ENCODE results near the gene NSD1.
A peak's percentile ranks its signal among the peaks of the same experiment; 100 is the strongest.

Gene NSD1

GRCh38 chr5:177209610-177210009, 76.0 kb downstream of the NSD1 start:
- no peaks in the 10 kb centered on the region for H3K9me3 Mint-ChIP-seq
- ATAC-seq (no peak), DNase-seq (no peak)
- peak overlapping the region in 1 of 2 donors; percentile 19 for H3K27ac Mint-ChIP-seq
- no peak overlapping the region for H3K4me3 Mint-ChIP-seq
- H3K27me3 Mint-ChIP-seq = no peaks in the 10 kb centered on the region
- H3K4me1 Mint-ChIP-seq = peaks cover 6% of the 10 kb centered on the region

- no peaks in the 10 kb centered on the region for H3K9me3 Mint-ChIP-seq
- H3K27ac Mint-ChIP-seq = peak overlapping the region in 1 of 2 donors; percentile 30
These were observed 78.7 kb downstream of the NSD1 start for GRCh38 chr5:177212242-177212641.

GRCh38 chr5:177220576-177220975, 87.0 kb downstream of the NSD1 start:
- Mint-ChIP-seq H3K27ac (peak overlapping the region; percentile 25 to 42), H3K9me3 (no peaks in the 10 kb centered on the region), H3K4me1 (peaks cover 27% of the 10 kb centered on the region), H3K27me3 (no peaks in the 10 kb centered on the region), H3K4me3 (no peak overlapping the region)
- DNase-seq (no peak), ATAC-seq (no peak)

More at GRCh38 chr5:177212242-177212641, 78.7 kb downstream of the NSD1 start:
- peaks cover 12% of the 10 kb centered on the region for H3K4me1 Mint-ChIP-seq
- no peaks in the 10 kb centered on the region for H3K27me3 Mint-ChIP-seq
- ATAC-seq (no peak), DNase-seq (no peak)
- no peak overlapping the region for H3K4me3 Mint-ChIP-seq

DNA sequence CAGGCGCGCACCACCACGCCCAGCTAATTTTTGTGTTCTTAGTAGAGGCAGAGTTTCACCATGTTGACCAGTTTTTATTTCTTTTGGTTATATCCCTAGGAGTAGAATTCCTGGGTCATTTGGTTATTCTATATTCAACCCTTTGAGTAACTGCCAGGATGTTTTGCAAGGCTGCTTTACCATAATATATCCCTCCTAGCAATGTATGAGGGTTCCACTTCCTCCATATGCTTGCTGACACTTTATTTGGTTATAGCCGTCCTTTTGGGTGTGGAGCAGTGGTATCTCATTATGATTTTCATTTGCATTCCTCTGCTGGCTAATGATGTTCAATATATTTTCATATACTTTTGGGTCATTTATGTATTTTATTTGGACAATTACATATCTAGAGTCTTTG, 88.7 kb downstream of the NSD1 start:
- H3K4me3 Mint-ChIP-seq = no peak overlapping the region
- H3K27ac Mint-ChIP-seq = no peak overlapping the region
- DNase-seq = no peak
- no peaks in the 10 kb centered on the region for H3K27me3 Mint-ChIP-seq
- peaks cover 22% of the 10 kb centered on the region for H3K4me1 Mint-ChIP-seq
- ATAC-seq = no peak
- H3K9me3 Mint-ChIP-seq = no peaks in the 10 kb centered on the region

DNA sequence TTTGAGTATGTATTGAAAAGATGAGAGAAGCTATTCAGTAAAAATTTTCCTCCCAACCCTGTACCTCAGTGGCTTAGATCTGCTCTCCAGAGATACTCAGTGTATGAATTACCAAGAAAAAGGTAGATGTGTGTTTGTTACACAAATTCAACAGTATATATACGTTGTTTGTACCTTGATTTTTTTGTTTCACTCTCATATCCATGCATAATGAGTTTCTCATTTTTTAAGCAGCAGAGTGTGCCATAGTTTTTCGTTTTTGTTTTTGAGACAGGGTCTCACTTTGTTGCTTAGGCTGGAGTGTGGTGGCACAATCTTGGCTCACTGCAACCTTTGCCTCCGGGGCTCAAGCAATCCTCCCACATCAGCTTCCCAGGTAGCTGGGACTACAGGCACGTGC, 92.2 kb downstream of the NSD1 start:
- H3K9me3 Mint-ChIP-seq = no peaks in the 10 kb centered on the region
- no peak overlapping the region for H3K27ac Mint-ChIP-seq
- no peak overlapping the region for H3K4me3 Mint-ChIP-seq
- no peaks in the 10 kb centered on the region for H3K27me3 Mint-ChIP-seq
- ATAC-seq (no peak), DNase-seq (no peak)
- peaks cover 15% of the 10 kb centered on the region for H3K4me1 Mint-ChIP-seq

DNA sequence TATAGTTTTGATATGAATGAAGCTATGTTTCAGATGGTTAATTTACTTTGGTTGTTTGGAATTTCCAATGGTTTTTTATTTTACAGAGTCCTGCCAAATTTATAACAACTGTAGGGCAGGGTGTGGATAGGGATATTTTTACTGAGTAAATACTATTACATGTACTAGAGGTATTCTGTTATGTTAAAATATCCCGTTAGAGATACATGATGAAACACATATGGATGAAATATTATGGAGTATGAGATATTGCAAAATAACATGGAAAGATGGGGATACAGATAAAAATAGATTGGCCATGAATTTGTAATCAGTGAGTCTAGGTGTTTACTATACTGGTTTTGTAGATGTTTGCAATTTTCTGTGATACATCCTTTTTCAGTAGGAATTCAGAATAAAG, 93.3 kb downstream of the NSD1 start:
- Mint-ChIP-seq H3K9me3 (no peaks in the 10 kb centered on the region), H3K4me3 (no peak overlapping the region), H3K27ac (peak overlapping the region in 1 of 2 donors; percentile 48), H3K27me3 (no peaks in the 10 kb centered on the region), H3K4me1 (peaks cover 4% of the 10 kb centered on the region)
- DNase-seq (no peak), ATAC-seq (no peak)

- Mint-ChIP-seq H3K9me3 (no peaks in the 10 kb centered on the region), H3K4me1 (peaks cover 4% of the 10 kb centered on the region), H3K27ac (no peak overlapping the region), H3K4me3 (no peak overlapping the region), H3K27me3 (no peaks in the 10 kb centered on the region)
- DNase-seq (no peak), ATAC-seq (no peak)
These were observed 95.2 kb downstream of the NSD1 start for GRCh38 chr5:177228751-177229150.

GRCh38 chr5:177230660-177231059, 97.1 kb downstream of the NSD1 start:
- no peak for DNase-seq
- H3K27me3 Mint-ChIP-seq = no peaks in the 10 kb centered on the region

DNA sequence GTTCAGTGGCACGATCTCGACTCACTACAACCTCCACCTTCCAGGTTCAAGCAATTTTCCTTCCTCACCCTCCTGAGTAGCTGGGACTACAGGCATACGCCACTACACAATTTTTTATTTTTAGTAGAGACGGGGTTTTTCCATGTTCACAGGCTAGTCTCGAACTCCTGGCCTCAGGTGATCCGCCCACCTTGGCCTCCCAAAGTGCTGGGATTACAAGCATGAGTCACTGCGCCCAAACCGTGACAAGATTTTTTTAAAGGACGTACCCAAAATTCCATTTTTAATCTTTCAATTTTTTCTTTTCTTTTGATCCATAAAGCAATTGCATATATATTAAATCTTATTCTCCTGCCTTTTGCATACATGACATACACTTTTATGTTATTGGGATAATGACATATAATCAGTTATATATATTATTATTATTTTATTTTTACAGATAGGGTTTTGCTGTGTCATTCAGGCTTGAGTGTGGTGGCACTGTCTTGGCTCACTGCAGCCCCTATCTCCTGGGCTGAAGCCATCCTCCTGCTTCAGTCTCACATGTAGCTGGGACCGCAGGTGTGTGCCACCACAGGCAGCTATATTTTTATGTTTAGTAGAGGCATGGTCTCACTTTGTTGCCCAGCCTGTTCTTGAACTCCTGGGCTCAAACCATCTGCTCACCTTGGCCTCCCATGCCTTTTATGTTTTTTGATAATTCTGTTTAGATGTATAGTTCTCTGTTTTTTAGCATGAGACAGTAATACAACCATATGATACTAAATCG, 98.1 kb downstream of the NSD1 start:
- H3K4me3 Mint-ChIP-seq = no peak overlapping the region
- DNase-seq = no peak
- no peaks in the 10 kb centered on the region for H3K9me3 Mint-ChIP-seq
- no peak for ATAC-seq
- H3K27ac Mint-ChIP-seq = peak overlapping the region in 1 of 2 donors; percentile 48
- peaks cover 4% of the 10 kb centered on the region for H3K4me1 Mint-ChIP-seq
- no peaks in the 10 kb centered on the region for H3K27me3 Mint-ChIP-seq

More at GRCh38 chr5:177230660-177231059, 97.1 kb downstream of the NSD1 start:
- H3K4me1 Mint-ChIP-seq = peaks cover 4% of the 10 kb centered on the region
- no peak overlapping the region for H3K4me3 Mint-ChIP-seq
- no peak overlapping the region for H3K27ac Mint-ChIP-seq
- H3K9me3 Mint-ChIP-seq = no peaks in the 10 kb centered on the region
- no peak for ATAC-seq

- Mint-ChIP-seq H3K9me3 (no peaks in the 10 kb centered on the region), H3K27me3 (no peaks in the 10 kb centered on the region), H3K4me1 (peaks cover 4% of the 10 kb centered on the region), H3K27ac (no peak overlapping the region), H3K4me3 (no peak overlapping the region)
- DNase-seq = no peak
- ATAC-seq = no peak
These were observed 98.8 kb downstream of the NSD1 start for GRCh38 chr5:177232358-177232757.

DNA sequence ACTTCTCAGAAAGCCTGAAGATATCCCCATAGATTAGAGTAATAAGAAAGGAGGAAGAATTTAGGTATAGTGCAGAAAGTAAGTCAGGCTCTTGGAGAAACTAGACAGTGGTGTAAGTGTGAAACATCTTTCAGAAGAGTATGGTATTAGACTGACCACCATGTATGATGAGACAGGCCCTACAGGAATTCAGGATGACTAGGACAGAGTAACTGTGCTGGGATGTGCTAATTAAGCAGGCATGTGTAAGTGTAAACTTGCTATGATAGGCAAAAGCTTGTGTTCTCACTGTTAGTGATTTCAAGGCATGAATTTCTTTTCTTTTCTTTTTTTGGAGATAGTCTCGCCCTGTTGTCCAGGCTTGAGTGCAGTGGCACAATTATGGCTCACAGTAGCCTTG, 99.2 kb downstream of the NSD1 start:
- no peak for DNase-seq
- Mint-ChIP-seq H3K4me1 (peaks cover 4% of the 10 kb centered on the region), H3K4me3 (no peak overlapping the region), H3K9me3 (no peaks in the 10 kb centered on the region), H3K27ac (no peak overlapping the region), H3K27me3 (no peaks in the 10 kb centered on the region)
- ATAC-seq = no peak

GRCh38 chr5:177233206-177233605, 99.6 kb downstream of the NSD1 start:
- H3K9me3 Mint-ChIP-seq = no peaks in the 10 kb centered on the region
- DNase-seq = no peak
- H3K27me3 Mint-ChIP-seq = no peaks in the 10 kb centered on the region
- no peak overlapping the region for H3K4me3 Mint-ChIP-seq
- no peak overlapping the region for H3K27ac Mint-ChIP-seq
- H3K4me1 Mint-ChIP-seq = peaks cover 2% of the 10 kb centered on the region
- no peak for ATAC-seq

DNA sequence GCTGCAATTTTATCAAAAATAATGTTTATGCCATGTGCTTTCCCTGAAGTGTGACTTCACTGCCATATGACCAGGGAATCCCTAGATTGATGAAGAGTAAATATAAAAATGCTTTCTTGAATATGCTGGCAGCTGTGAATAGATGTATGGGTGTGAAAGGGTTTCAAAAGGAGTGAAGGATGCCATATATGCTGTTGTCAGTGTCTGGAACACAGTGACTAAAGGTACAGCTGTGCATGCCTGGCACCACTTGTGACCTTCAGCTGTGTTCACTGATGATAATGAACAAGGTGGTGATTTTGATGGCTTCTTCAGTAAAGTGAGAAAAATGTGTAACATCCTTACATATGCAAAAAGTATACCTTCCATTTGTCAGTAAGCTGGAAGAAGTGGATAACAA, 100.2 kb downstream of the NSD1 start:
- no peaks in the 10 kb centered on the region for H3K9me3 Mint-ChIP-seq
- no peak for DNase-seq
- no peaks in the 10 kb centered on the region for H3K4me1 Mint-ChIP-seq
- no peaks in the 10 kb centered on the region for H3K27me3 Mint-ChIP-seq
- no peak overlapping the region for H3K4me3 Mint-ChIP-seq
- H3K27ac Mint-ChIP-seq = no peak overlapping the region
- no peak for ATAC-seq

GRCh38 chr5:177234841-177235240, 101.3 kb downstream of the NSD1 start:
- no peaks in the 10 kb centered on the region for H3K9me3 Mint-ChIP-seq
- H3K4me1 Mint-ChIP-seq = no peaks in the 10 kb centered on the region
- no peak overlapping the region for H3K4me3 Mint-ChIP-seq
- ATAC-seq (no peak), DNase-seq (no peak)
- no peak overlapping the region for H3K27ac Mint-ChIP-seq
- no peaks in the 10 kb centered on the region for H3K27me3 Mint-ChIP-seq

- Mint-ChIP-seq H3K27ac (no peak overlapping the region), H3K4me1 (no peaks in the 10 kb centered on the region), H3K4me3 (no peak overlapping the region), H3K9me3 (no peaks in the 10 kb centered on the region), H3K27me3 (no peaks in the 10 kb centered on the region)
- ATAC-seq (no peak), DNase-seq (no peak)
These were observed 108.2 kb downstream of the NSD1 start for GRCh38 chr5:177241768-177242167.

- DNase-seq (no peak), ATAC-seq (no peak)
- Mint-ChIP-seq H3K9me3 (no peaks in the 10 kb centered on the region), H3K27ac (no peak overlapping the region), H3K4me3 (no peak overlapping the region), H3K27me3 (no peaks in the 10 kb centered on the region), H3K4me1 (no peaks in the 10 kb centered on the region)
These were observed 108.7 kb downstream of the NSD1 start for GRCh38 chr5:177242304-177242703.

All from stimulated activated naive CD8-positive, alpha-beta T cell treated with anti-CD3 and anti-CD28 coated beads, Interleukin-15, amount 100 ng/mL, for 72 hours (primary cell).